ENCODE measurements around the gene LMAN1L.

LMAN1L gene

GRCh38 chr15:74794248-74794969, 18.2 kb upstream of the LMAN1L start:
- no peak for DNase-seq (ENCODE audit: low read depth)

GRCh38 chr15:74794970-74795349, 17.7 kb upstream of the LMAN1L start:
- no peak for DNase-seq (ENCODE audit: low read depth)

GRCh38 chr15:74795966-74796625, 16.5 kb upstream of the LMAN1L start:
- DNase-seq (ENCODE audit: low read depth), result no peak

GRCh38 chr15:74798388-74799254, 14.0 kb upstream of the LMAN1L start:
- DNase-seq (ENCODE audit: low read depth), result no peak

- DNase-seq (ENCODE audit: low read depth), result no peak
Observed at GRCh38 chr15:74799255-74799855, 13.3 kb upstream of the LMAN1L start.

- DNase-seq (ENCODE audit: low read depth), result peak; percentile 80
Observed at GRCh38 chr15:74799856-74800558, 12.6 kb upstream of the LMAN1L start.

- no peak for DNase-seq (ENCODE audit: low read depth)
Observed at GRCh38 chr15:74800559-74801094, 12.0 kb upstream of the LMAN1L start.

- DNase-seq (ENCODE audit: low read depth), result no peak
Observed at GRCh38 chr15:74801311-74801997, 11.2 kb upstream of the LMAN1L start.

- no peak for DNase-seq (ENCODE audit: low read depth)
Observed at GRCh38 chr15:74802290-74802689, 10.3 kb upstream of the LMAN1L start.

GRCh38 chr15:74802862-74803447, 9.7 kb upstream of the LMAN1L start:
- DNase-seq (ENCODE audit: low read depth), result no peak

- DNase-seq (ENCODE audit: low read depth), result no peak
Observed at GRCh38 chr15:74804935-74805334, 7.7 kb upstream of the LMAN1L start.

- DNase-seq (ENCODE audit: low read depth), result no peak
Observed at GRCh38 chr15:74807282-74807681, 5.4 kb upstream of the LMAN1L start.

GRCh38 chr15:74808078-74808839, 4.4 kb upstream of the LMAN1L start:
- no peak for DNase-seq (ENCODE audit: low read depth)

GRCh38 chr15:74808840-74809229, 3.8 kb upstream of the LMAN1L start:
- no peak for DNase-seq (ENCODE audit: low read depth)

- DNase-seq (ENCODE audit: low read depth), result no peak
Observed at GRCh38 chr15:74809242-74809641, 3.4 kb upstream of the LMAN1L start.

GRCh38 chr15:74809956-74810355, 2.7 kb upstream of the LMAN1L start:
- DNase-seq (ENCODE audit: low read depth), result no peak

- no peak for DNase-seq (ENCODE audit: low read depth)
Observed at GRCh38 chr15:74815121-74815934, 2.7 kb downstream of the LMAN1L start.

- no peak for DNase-seq (ENCODE audit: low read depth)
Observed at GRCh38 chr15:74815961-74816360, 3.3 kb downstream of the LMAN1L start.

Data from activated gamma-delta T cell treated with anti-CD3 and anti-CD28 coated beads, Interleukin-2, amount 50 U/mL, for 16 hours (primary cell).